Measurements from ENCODE around the gene CDKN2D. TPM values are rescaled to one million over a fixed set of nuclear protein-coding genes. Genes with fewer than 3 reads are reported as not detected.

The CDKN2D gene
- total and polyA plus RNA-seq, 10 of the 15 experiments (the other 5 are each of a cell fraction or from before 2014, with no cell fraction given): 0.53 to 17.2 (median 6.7) TPM

GRCh38 chr19:10603084-10603872 is 34.5 kb upstream of the CDKN2D start (continued):
- TF ChIP-seq E4F1 (IDR thresholded peaks at IDR 0.05; ENCODE audit: borderline replicate concordance, partially characterized antibody) (no peak), ZBTB33 (IDR thresholded peaks at IDR 0.05) (no peak), BHLHE40 (IDR thresholded peaks at IDR 0.05; ENCODE audit: borderline replicate concordance in 1 of 2, low read depth in 2 of 2, low read length in 1 of 2) (peak; percentile 33 to 34; a peak in 1 of 4 replicates), SMC3 (IDR thresholded peaks at IDR 0.05; ENCODE audit: borderline replicate concordance, low read length) (no peak), SUPT20H (IDR thresholded peaks at IDR 0.05; ENCODE audit: borderline replicate concordance, control insufficient read depth, low read depth, low read length) (no peak), MTA2 (IDR thresholded peaks at IDR 0.05; ENCODE audit: low read depth) (0 out of 2 replicates have a peak, but pooled peaks have one; percentile 8), ATF7 (IDR thresholded peaks at IDR 0.05; ENCODE audit: low read depth) (peak; percentile 71), POLR2AphosphoS2 (IDR thresholded peaks at IDR 0.05; ENCODE audit: low read depth, low read length) (0 out of 2 replicates have a peak, but pooled peaks have one; percentile 35), NFXL1 (IDR thresholded peaks at IDR 0.05; ENCODE audit: borderline replicate concordance) (0 out of 2 replicates have a peak, but pooled peaks have one; percentile 52), ZNF217 (IDR thresholded peaks at IDR 0.05) (peak; percentile 71; the same call in 1 of the 2 replicates), GATAD2B (conservative IDR thresholded peaks at IDR 0.05; ENCODE audit: low read depth) (peak; percentile 95), SPI1 (IDR thresholded peaks at IDR 0.05; ENCODE audit: borderline replicate concordance, insufficient read depth, low read depth, low read length) (no peak), MEF2B (IDR thresholded peaks at IDR 0.05; ENCODE audit: partially characterized antibody, poor library complexity, severe bottlenecking) (peak; percentile 100), POU2F2 (IDR thresholded peaks at IDR 0.05; ENCODE audit: borderline replicate concordance, low read depth, low read length) (peak; percentile 63; the same call in 2 of the 3 replicates), NBN (IDR thresholded peaks at IDR 0.05) (no peak; the same call in 1 of the 2 replicates), RB1 (IDR thresholded peaks at IDR 0.05; ENCODE audit: borderline replicate concordance) (peak; percentile 84; the same call in 1 of the 2 replicates), PML (IDR thresholded peaks at IDR 0.05; ENCODE audit: low read length) (peak; percentile 59; the same call in 1 of the 2 replicates), EED (IDR thresholded peaks at IDR 0.05; ENCODE audit: low read depth) (0 out of 2 replicates have a peak, but pooled peaks have one; percentile 7), ZBED1 (IDR thresholded peaks at IDR 0.05; ENCODE audit: borderline replicate concordance) (no peak)
- TF ChIP-seq, protein P1, sequence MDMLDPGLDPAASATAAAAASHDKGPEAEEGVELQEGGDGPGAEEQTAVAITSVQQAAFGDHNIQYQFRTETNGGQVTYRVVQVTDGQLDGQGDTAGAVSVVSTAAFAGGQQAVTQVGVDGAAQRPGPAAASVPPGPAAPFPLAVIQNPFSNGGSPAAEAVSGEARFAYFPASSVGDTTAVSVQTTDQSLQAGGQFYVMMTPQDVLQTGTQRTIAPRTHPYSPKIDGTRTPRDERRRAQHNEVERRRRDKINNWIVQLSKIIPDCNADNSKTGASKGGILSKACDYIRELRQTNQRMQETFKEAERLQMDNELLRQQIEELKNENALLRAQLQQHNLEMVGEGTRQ (IDR thresholded peaks at IDR 0.05; ENCODE audit: borderline replicate concordance, low read depth, low read length): 0 out of 2 replicates have a peak, but pooled peaks have one; percentile 4

Measured in GM12878 (cell line).